HTERT RPE-1 (cell line): Measurements from ENCODE around the gene FHDC1.

Experiments
- in situ Hi-C: fragments of 300-500 bp; cut with MboI; formaldehyde crosslinking; loops from 4 replicates; pipeline ENCODE4 v1.14.3; 2020; ENCODE audit warnings: low sequenced_read_pairs

The FHDC1 gene

GRCh38 chr4:153001626-153002025 is 65.5 kb downstream of the FHDC1 start:
- in situ Hi-C loops: no loop called here

- in situ Hi-C loops: no loop called here
Measured at GRCh38 chr4:153002110-153002509, 66.0 kb downstream of the FHDC1 start.

- in situ Hi-C loops: no loop called here
Measured at GRCh38 chr4:153004081-153004850, 68.1 kb downstream of the FHDC1 start.

- in situ Hi-C loops: no loop called here
Measured at GRCh38 chr4:153005899-153006381, 69.8 kb downstream of the FHDC1 start.

- in situ Hi-C loops: no loop called here
Measured at GRCh38 chr4:153008578-153009199, 72.6 kb downstream of the FHDC1 start.

GRCh38 chr4:153010146-153010545 is 74.0 kb downstream of the FHDC1 start:
- in situ Hi-C loops: no loop called here

- in situ Hi-C loops: no loop called here
Measured at GRCh38 chr4:153013202-153013977, 77.3 kb downstream of the FHDC1 start.

GRCh38 chr4:153014460-153014859 is 78.3 kb downstream of the FHDC1 start:
- in situ Hi-C loops: no loop called here

- in situ Hi-C loops: no loop called here
Measured at GRCh38 chr4:153016592-153016991, 80.5 kb downstream of the FHDC1 start.

GRCh38 chr4:153018031-153018430 is 81.9 kb downstream of the FHDC1 start:
- in situ Hi-C loops: no loop called here

- in situ Hi-C loops: no loop called here
Measured at GRCh38 chr4:153018684-153019083, 82.6 kb downstream of the FHDC1 start.

GRCh38 chr4:153019906-153020305 is 83.8 kb downstream of the FHDC1 start:
- in situ Hi-C loops: no loop called here

GRCh38 chr4:153020457-153020856 is 84.3 kb downstream of the FHDC1 start:
- in situ Hi-C loops: no loop called here

- in situ Hi-C loops: no loop called here
Measured at GRCh38 chr4:153021276-153021675, 85.2 kb downstream of the FHDC1 start.

- in situ Hi-C loops: no loop called here
Measured at GRCh38 chr4:153022241-153022715, 86.2 kb downstream of the FHDC1 start.

GRCh38 chr4:153023139-153023538 is 87.0 kb downstream of the FHDC1 start:
- in situ Hi-C loops: no loop called here

- in situ Hi-C loops: no loop called here
Measured at GRCh38 chr4:153023692-153024394, 87.7 kb downstream of the FHDC1 start.

- in situ Hi-C loops: no loop called here
Measured at GRCh38 chr4:153024466-153024865, 88.3 kb downstream of the FHDC1 start.

GRCh38 chr4:153025406-153025805 is 89.3 kb downstream of the FHDC1 start:
- in situ Hi-C loops: no loop called here

- in situ Hi-C loops: no loop called here
Measured at GRCh38 chr4:153026591-153027346, 90.6 kb downstream of the FHDC1 start.
